ENCODE results near the gene OR2A2. TPM values are rescaled to one million over a fixed set of nuclear protein-coding genes. Genes with fewer than 3 reads are reported as not detected.
"Not testable (repeated sequence)": the region's sequence is repeated elsewhere in the genome, so short reads cannot be mapped to it uniquely, and the experiment has no call there.

Gene OR2A2
- total RNA-seq, 3 donors from 2014 or later: not detected

DNA sequence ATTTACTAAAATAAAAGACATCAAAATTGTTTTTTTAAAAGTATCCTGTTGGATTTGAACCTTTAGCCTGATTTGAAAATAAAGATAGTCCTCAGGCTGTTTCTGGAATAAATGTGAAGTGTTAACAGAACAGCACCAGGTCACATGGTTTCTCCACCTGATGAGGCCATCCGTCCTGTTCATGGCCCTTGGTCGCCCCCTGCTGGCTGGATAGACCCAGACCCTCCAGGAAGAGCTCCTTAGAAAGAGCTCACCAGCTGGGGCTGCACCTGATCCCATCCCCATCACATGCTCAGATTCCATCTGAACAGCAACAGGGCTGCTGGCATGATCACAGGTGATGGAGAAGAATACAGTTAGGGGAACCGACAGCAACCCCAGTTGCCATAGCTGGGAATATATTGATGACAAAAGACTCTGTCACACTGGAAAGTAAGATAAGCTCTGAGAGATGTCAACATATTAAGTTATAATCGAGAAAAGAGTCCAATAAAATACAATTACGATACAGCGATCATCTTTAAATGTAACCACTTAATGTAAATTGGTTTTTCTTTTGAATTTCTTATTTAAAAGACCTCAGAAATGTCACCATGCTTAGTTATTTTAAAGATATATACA lies 18.4 kb downstream of the OR2A2 start:
- intact Hi-C loops (cut with DNase I, micrococcal nuclease): no loop called here
- peak; percentile 82 to 97 (median 91) for DNase-seq
- H3K9me3 ChIP-seq: no peaks in the 10 kb centered on the region
- no peak overlapping the region for H3K4me3 ChIP-seq
- H3K4me1 ChIP-seq (ENCODE audit: low read depth): no peaks in the 10 kb centered on the region
- H3K36me3 ChIP-seq (ENCODE audit: low read depth): no peaks in the 10 kb centered on the region
- peak; percentile 76 for TF ChIP-seq CTCF (IDR thresholded peaks at IDR 0.05)
- ATAC-seq: peak; percentile 99

GRCh38 chr7:144129601-144130000 lies 20.2 kb downstream of the OR2A2 start:
- H3K4me1 ChIP-seq (ENCODE audit: low read depth); H3K4me3 ChIP-seq; intact Hi-C loops (cut with DNase I, micrococcal nuclease); H3K36me3 ChIP-seq (ENCODE audit: low read depth); DNase-seq; ATAC-seq; H3K9me3 ChIP-seq: not testable (repeated sequence)

DNA sequence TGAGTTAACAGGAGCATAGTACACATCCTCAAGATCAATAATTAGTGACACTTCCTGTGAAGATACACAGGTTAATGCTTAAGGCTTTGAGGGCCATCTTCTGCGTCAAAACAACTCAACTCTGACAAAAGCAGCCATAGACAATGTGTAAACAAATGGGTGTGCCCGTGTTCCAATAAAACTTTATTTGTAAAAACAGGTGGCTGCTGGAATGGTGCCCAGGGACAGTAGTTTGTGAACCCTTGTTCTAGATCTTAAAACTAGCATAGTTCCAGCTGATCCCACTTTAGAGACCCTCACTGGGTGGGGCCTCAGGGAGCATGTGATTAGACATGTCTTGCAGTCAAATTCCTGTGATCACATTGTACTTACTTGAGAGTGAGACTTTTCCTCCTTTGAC lies 21.3 kb downstream of the OR2A2 start:
- H3K9me3 ChIP-seq: no peaks in the 10 kb centered on the region
- H3K4me3 ChIP-seq: no peak overlapping the region
- no peaks in the 10 kb centered on the region for H3K4me1 ChIP-seq (ENCODE audit: low read depth)
- no peak for TF ChIP-seq CTCF (IDR thresholded peaks at IDR 0.05)
- intact Hi-C loops (cut with DNase I, micrococcal nuclease): no loop called here
- ATAC-seq (no peak), DNase-seq (no peak)
- no peaks in the 10 kb centered on the region for H3K36me3 ChIP-seq (ENCODE audit: low read depth)

DNA sequence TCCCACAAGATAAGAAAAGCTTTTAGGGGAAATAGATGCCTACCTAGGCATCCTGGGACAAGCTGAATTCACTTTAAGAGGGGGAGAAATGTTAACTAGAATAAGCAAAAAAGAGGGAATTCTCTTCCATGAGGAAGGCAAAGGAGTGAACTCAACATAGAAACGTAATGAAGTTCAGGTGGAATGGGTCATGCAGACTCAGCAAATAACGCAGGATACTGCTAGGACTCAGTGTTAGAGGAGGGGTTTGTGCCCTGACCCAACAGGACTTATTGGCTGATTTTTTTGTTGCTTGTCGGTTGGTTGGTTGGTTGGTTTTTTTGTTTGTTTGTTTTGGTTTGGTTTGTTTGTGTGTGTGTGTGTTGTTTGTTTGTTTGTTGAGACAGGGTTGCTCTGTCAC lies 22.9 kb downstream of the OR2A2 start:
- Histone ChIP-seq H3K4me3 (no peak overlapping the region), H3K36me3 (ENCODE audit: low read depth) (no peaks in the 10 kb centered on the region), H3K4me1 (ENCODE audit: low read depth) (no peaks in the 10 kb centered on the region), H3K9me3 (no peaks in the 10 kb centered on the region)
- no peak for ATAC-seq
- no peak for TF ChIP-seq CTCF (IDR thresholded peaks at IDR 0.05)
- intact Hi-C loops (cut with DNase I, micrococcal nuclease): no loop called here
- no peak for DNase-seq

DNA sequence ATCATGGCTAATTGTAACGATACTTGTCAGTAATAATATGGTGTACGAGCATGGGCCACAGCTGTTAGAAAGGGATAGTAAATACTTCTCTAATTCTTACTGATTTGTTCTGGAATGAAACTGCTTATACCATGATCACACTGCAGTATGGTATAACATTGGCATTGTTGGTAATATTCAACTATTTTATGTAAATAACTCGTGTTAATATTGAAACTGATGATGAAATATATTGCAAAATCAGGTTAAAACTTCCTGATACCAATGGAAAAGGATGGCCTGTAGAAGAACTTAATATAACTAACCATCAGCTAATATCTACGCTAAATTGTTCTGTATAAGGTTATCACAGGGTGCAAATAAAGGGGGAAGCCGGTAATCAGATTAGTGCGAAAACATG lies 23.9 kb downstream of the OR2A2 start:
- ATAC-seq: no peak
- Histone ChIP-seq H3K4me1 (ENCODE audit: low read depth) (no peaks in the 10 kb centered on the region), H3K36me3 (ENCODE audit: low read depth) (no peaks in the 10 kb centered on the region), H3K9me3 (no peaks in the 10 kb centered on the region), H3K4me3 (no peak overlapping the region)
- intact Hi-C loops (cut with DNase I, micrococcal nuclease): no loop called here
- no peak for DNase-seq
- TF ChIP-seq CTCF (IDR thresholded peaks at IDR 0.05): no peak

DNA sequence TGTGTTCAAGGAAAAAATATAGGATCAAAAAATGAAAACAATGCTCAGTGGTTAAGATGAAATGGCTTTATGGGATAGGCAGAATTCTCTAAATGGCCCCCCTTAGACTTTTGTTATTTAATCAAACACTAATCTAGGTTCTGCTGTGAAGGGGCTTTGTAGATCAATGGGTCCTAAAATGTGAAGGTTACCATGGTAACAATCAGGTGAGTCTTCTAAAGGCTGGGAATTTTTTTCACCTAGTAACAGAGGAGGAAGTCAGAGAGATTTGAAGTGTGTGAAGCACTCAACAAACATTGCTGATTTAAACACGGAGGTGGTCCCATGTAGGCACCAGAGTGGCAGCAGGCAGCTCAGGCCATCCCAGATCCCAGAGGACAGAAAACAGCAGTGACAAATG lies 24.7 kb downstream of the OR2A2 start:
- intact Hi-C loops (cut with DNase I, micrococcal nuclease): no loop called here
- H3K4me1 ChIP-seq (ENCODE audit: low read depth): no peaks in the 10 kb centered on the region
- H3K9me3 ChIP-seq: no peaks in the 10 kb centered on the region
- no peaks in the 10 kb centered on the region for H3K36me3 ChIP-seq (ENCODE audit: low read depth)
- DNase-seq (no peak), ATAC-seq (no peak)
- no peak overlapping the region for H3K4me3 ChIP-seq
- TF ChIP-seq CTCF (IDR thresholded peaks at IDR 0.05): no peak
